ENCODE results near the gene ZNF423. TPM values are rescaled to one million over a fixed set of nuclear protein-coding genes. Genes with fewer than 3 reads are reported as not detected.

ZNF423 gene
- total and polyA plus RNA-seq, 9 of the 15 experiments (the other 6 are each of a cell fraction or from before 2014, with no cell fraction given) = not detected

GRCh38 chr16:49662569-49662968 is 193.3 kb downstream of the ZNF423 start:
- WGBS (ENCODE audit: insufficient coverage, low coverage, missing lambda C conversion rate) = 0% methylated on average over 4 of the region's 4 CpGs
- CTCF ChIA-PET (ENCODE audit: low intra/inter-chr PET ratio) = no interaction called here
- Histone ChIP-seq H4K20me1 (replicated peaks; ENCODE audit: control insufficient read depth, insufficient read depth, low read length) (no peaks in the 10 kb centered on the region), H3K79me2 (ENCODE audit: control insufficient read depth, insufficient read depth, low read length) (no peaks in the 10 kb centered on the region), H3K9ac (ENCODE audit: insufficient read depth in 1 of 2, low read depth in 2 of 2, low read length in 2 of 2) (no peak overlapping the region), H3K27ac (ENCODE audit: extremely low read depth, low read depth, low read length) (no peak overlapping the region), H3K4me1 (replicated peaks in 1 of 2; ENCODE audit: control insufficient read depth in 2 of 2, insufficient read depth in 2 of 2, low read length in 2 of 2) (no peaks in the 10 kb centered on the region), H3K4me2 (ENCODE audit: insufficient read depth, low read length) (no peak overlapping the region), H3K9me1 (ENCODE audit: control insufficient read depth, insufficient read depth, low read length) (no peaks in the 10 kb centered on the region), H2AFZ (ENCODE audit: low read depth, low read length) (no peak overlapping the region), H3K4me3 (no peak overlapping the region), H3K27me3 (ENCODE audit: control insufficient read depth in 2 of 2, insufficient read depth in 2 of 2, low read length in 2 of 2) (peaks cover 13 to 57% of the 10 kb centered on the region in 2 experiments; a peak in 4 of 5 replicates), H3K9me3 (replicated peaks; ENCODE audit: control insufficient read depth, insufficient read depth, low read depth, low read length) (no peaks in the 10 kb centered on the region), H3K36me3 (ENCODE audit: control insufficient read depth, insufficient read depth, low read length) (no peaks in the 10 kb centered on the region)
- FAIRE-seq = no peak
- in situ Hi-C loops (cut with MboI) (no loop called here), intact Hi-C loops (cut with micrococcal nuclease) (no loop called here)
- TF ChIP-seq KLF1 (tag; IDR thresholded peaks at IDR 0.05) (no peak), ZNF778 (CRISPR knock-in tag; IDR thresholded peaks at IDR 0.05) (no peak), HEY1 (CRISPR knock-in tag; IDR thresholded peaks at IDR 0.05; ENCODE audit: borderline replicate concordance) (no peak), CCAR2 (IDR thresholded peaks at IDR 0.05; ENCODE audit: low read depth, low read length) (no peak), ZBED1 (IDR thresholded peaks at IDR 0.05) (no peak), NCOA2 (IDR thresholded peaks at IDR 0.05; ENCODE audit: partially characterized antibody in 2 of 2) (no peak), RFX7 (CRISPR knock-in tag; IDR thresholded peaks at IDR 0.05) (no peak)
- ATAC-seq = no peak
- DNase-seq (ENCODE audit: extremely low read depth in 1 of 4, low spot score in 3 of 4) = no peak
- BruUV-seq (replicated peaks) = no TSS peak
- POLR2A ChIA-PET = no interaction called here
